DMS153 (cell line): ENCODE measurements around the gene CMPK1.
"Not testable (repeated sequence)": the region's sequence is repeated elsewhere in the genome, so short reads cannot be mapped to it uniquely, and the experiment has no call there.

Source experiments
- DNase-seq: peaks from one replicate; lab custom pipeline; 2025; lab: John Stamatoyannopoulos, UW

Gene CMPK1

GRCh38 chr1:47333578-47333921, at the start of gene CMPK1:
TSS of gene CMPK1 (plus strand) at chr1:47333790. CDS start at chr1:47333946, 156 bp downstream.
- DNase-seq = peak; percentile 82

GRCh38 chr1:47288116-47288515, 45.5 kb upstream of the CMPK1 start:
- DNase-seq = not testable (repeated sequence)

- not testable (repeated sequence) for DNase-seq
Observed at GRCh38 chr1:47294863-47295262, 38.7 kb upstream of the CMPK1 start.

- no peak for DNase-seq
Observed at GRCh38 chr1:47295579-47295978, 38.0 kb upstream of the CMPK1 start.

- no peak for DNase-seq
Observed at GRCh38 chr1:47298025-47298699, 35.4 kb upstream of the CMPK1 start.

- DNase-seq = no peak
Observed at GRCh38 chr1:47302472-47302871, 31.1 kb upstream of the CMPK1 start.

GRCh38 chr1:47309427-47309826, 24.2 kb upstream of the CMPK1 start:
- no peak for DNase-seq

GRCh38 chr1:47313915-47314664, 19.5 kb upstream of the CMPK1 start, which contains the start of gene STIL:
TSS of gene STIL (minus strand) at chr1:47314147. CDS start at chr1:47310319, 3,828 bp downstream.
- DNase-seq = peak; percentile 100

GRCh38 chr1:47317841-47318240, 15.7 kb upstream of the CMPK1 start:
- DNase-seq = no peak

- DNase-seq = not testable (repeated sequence)
Observed at GRCh38 chr1:47319968-47320367, 13.6 kb upstream of the CMPK1 start.

- DNase-seq = peak; percentile 91
Observed at GRCh38 chr1:47323599-47324031, 10.0 kb upstream of the CMPK1 start.

GRCh38 chr1:47324682-47325081, 8.9 kb upstream of the CMPK1 start:
- no peak for DNase-seq

GRCh38 chr1:47325528-47325927, 8.1 kb upstream of the CMPK1 start:
- peak; percentile 90 for DNase-seq

- no peak for DNase-seq
Observed at GRCh38 chr1:47326271-47326670, 7.3 kb upstream of the CMPK1 start.

- no peak for DNase-seq
Observed at GRCh38 chr1:47328992-47329391, 4.6 kb upstream of the CMPK1 start.

GRCh38 chr1:47330212-47330611, 3.4 kb upstream of the CMPK1 start:
- no peak for DNase-seq

GRCh38 chr1:47331875-47332274, 1.7 kb upstream of the CMPK1 start:
- no peak for DNase-seq

- DNase-seq = no peak
Observed at GRCh38 chr1:47332779-47333577, 612 bp upstream of the CMPK1 start.

- peak; percentile 64 for DNase-seq
Observed at GRCh38 chr1:47333922-47334764, 553 bp downstream of the CMPK1 start.

- DNase-seq = no peak
Observed at GRCh38 chr1:47334765-47335435, 1.3 kb downstream of the CMPK1 start.

- no peak for DNase-seq
Observed at GRCh38 chr1:47337350-47337749, 3.8 kb downstream of the CMPK1 start.
